Upper lobe of left lung (tissue), 4 donors: Measurements from ENCODE around the gene HM13.

ENCODE experiments used
- CTCF ChIP-seq, 6 experiments: fragments of 450-650 bp in 4 of 6; fragments of 200-600 bp in 2 of 6; sonication (generic) in 2 of 6; IDR thresholded peaks; one replicate each; pipeline ENCODE4 v1.5.1; 2016 to 2019; ENCODE audit warnings: antibody characterized with exemption in 6 of 6
- EP300 ChIP-seq, 4 donors: sonication (generic); formaldehyde crosslinking; IDR thresholded peaks; one replicate each; pipeline ENCODE4 v1.5.1; 2017; ENCODE audit warnings: antibody characterized with exemption in 4 of 4, control low read depth in 2 of 4
- POLR2A ChIP-seq, 4 donors: fragments of 450-650 bp; IDR thresholded peaks; one replicate each; pipeline ENCODE4 v1.5.1; 2016 to 2017; ENCODE audit warnings: antibody characterized with exemption in 4 of 4, mild to moderate bottlenecking in 2 of 4
- POLR2AphosphoS5 ChIP-seq, 2 donors: sonication (generic); formaldehyde crosslinking; IDR thresholded peaks; one replicate each; pipeline ENCODE4 v1.5.1; 2017; ENCODE audit warnings: antibody characterized with exemption in 2 of 2

DNA sequence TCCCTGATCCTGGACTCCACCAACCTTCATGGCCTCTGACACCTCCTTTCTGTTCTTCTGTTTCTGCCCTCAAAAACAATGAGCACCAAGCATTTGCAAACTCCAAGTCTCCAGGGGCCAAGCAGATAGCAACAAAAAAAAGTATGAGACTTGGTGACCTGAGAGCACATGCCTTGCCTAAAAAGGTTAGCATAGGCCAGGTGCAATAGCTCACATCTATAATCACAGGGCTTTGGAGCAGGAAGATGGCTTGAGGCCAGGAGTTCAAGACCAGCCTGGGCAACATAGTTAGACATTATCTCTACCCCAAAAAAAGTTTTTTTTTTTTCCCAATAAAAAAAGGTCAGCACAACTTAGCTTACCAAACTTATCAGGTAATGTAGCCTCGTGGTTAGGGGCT, 13.7 kb upstream of the HM13 start:
- TF ChIP-seq POLR2AphosphoS5 (IDR thresholded peaks at IDR 0.05) (no peak), CTCF (IDR thresholded peaks at IDR 0.05) (no peak), EP300 (IDR thresholded peaks at IDR 0.05) (no peak), POLR2A (IDR thresholded peaks at IDR 0.05) (no peak)
